WTC11 (cell line): ENCODE measurements around the gene PDE4B. TPM values are rescaled to one million over a fixed set of nuclear protein-coding genes. Genes with fewer than 3 reads are reported as not detected.
"Not testable (repeated sequence)": the region's sequence is repeated elsewhere in the genome, so short reads cannot be mapped to it uniquely, and the experiment has no call there.

Experiments
- ATAC-seq: fragments of 200-7000 bp; cut with Tn5 transposase; 2 replicates; pipeline ENCODE4 v1.10.0; 2021; ENCODE audit warnings: mild to moderate bottlenecking, moderate library complexity
- CTCF ChIA-PET: fragments of 300-600 bp; sonication (Branson Sonifier 250); formaldehyde crosslinking; loops from one replicate; lab custom pipeline; 2021; ENCODE audit warnings: antibody characterized with exemption; lab: Charles Lee
- POLR2A ChIA-PET: fragments of 350-600 bp; sonication (Branson Sonifier 250); formaldehyde crosslinking; loops from one replicate; lab custom pipeline; 2021; ENCODE audit warnings: antibody characterized with exemption; lab: Charles Lee
- DNase-seq: peaks from one replicate; pipeline ENCODE4 v3.0.0; 2021; ENCODE audit warnings: low spot score
- H3K27ac Mint-ChIP-seq: 2 replicates; pipeline ENCODE4 v1.8.0; 2021; ENCODE audit warnings: mixed read lengths
- H3K27me3 Mint-ChIP-seq: 2 replicates; pipeline ENCODE4 v1.8.0; 2021; ENCODE audit warnings: low read depth, mild to moderate bottlenecking, moderate library complexity, mixed read lengths
- H3K36me3 Mint-ChIP-seq: 2 replicates; pipeline ENCODE4 v1.8.0; 2021; ENCODE audit warnings: mixed read lengths
- H3K4me1 Mint-ChIP-seq: 2 replicates; pipeline ENCODE4 v1.8.0; 2022; ENCODE audit warnings: mixed read lengths
- H3K4me3 Mint-ChIP-seq: 2 replicates; pipeline ENCODE4 v1.8.0; 2021; ENCODE audit warnings: mild to moderate bottlenecking, moderate library complexity, mixed read lengths
- H3K9me3 Mint-ChIP-seq: 2 replicates; pipeline ENCODE4 v1.8.0; 2021; ENCODE audit warnings: mixed read lengths
- CBFB ChIP-seq: sonication (generic); formaldehyde crosslinking; IDR thresholded peaks from 2 replicates; pipeline ENCODE4 v1.8.1; 2022; ENCODE audit warnings: mild to moderate bottlenecking, low read depth, missing genetic modification reagents
- ELF4 ChIP-seq: sonication (generic); formaldehyde crosslinking; IDR thresholded peaks from 2 replicates; pipeline ENCODE4 v1.8.1; 2022; ENCODE audit warnings: low read depth, mild to moderate bottlenecking, moderate library complexity, missing genetic modification reagents
- GTF2I ChIP-seq: fragments of 250-450 bp; sonication (Bioruptor Pico); conservative IDR thresholded peaks from 2 replicates; pipeline ENCODE4 v1.4.0; 2021; ENCODE audit warnings: mild to moderate bottlenecking
- IRF2 ChIP-seq: sonication (generic); formaldehyde crosslinking; IDR thresholded peaks from 2 replicates; pipeline ENCODE4 v1.8.0; 2022; ENCODE audit warnings: low read depth, missing genetic modification reagents, borderline replicate concordance
- JUN ChIP-seq: sonication (generic); formaldehyde crosslinking; IDR thresholded peaks from 2 replicates; pipeline ENCODE4 v1.8.0; 2023; ENCODE audit warnings: mild to moderate bottlenecking, missing genetic modification reagents
- NFATC4 ChIP-seq: fragments of 250-450 bp; sonication (Bioruptor Pico); IDR thresholded peaks from 2 replicates; pipeline ENCODE4 v1.9.0; 2021; ENCODE audit warnings: mild to moderate bottlenecking
- NR2C2 ChIP-seq: sonication (generic); formaldehyde crosslinking; IDR thresholded peaks from 2 replicates; pipeline ENCODE4 v1.8.0; 2022; ENCODE audit warnings: mild to moderate bottlenecking, missing genetic modification reagents
- SOX15 ChIP-seq: fragments of 250-450 bp; sonication (Bioruptor Pico); IDR thresholded peaks from 2 replicates; pipeline ENCODE4 v1.9.0; 2021; ENCODE audit warnings: mild to moderate bottlenecking
- ZNF671 ChIP-seq: fragments of 250-450 bp; sonication (Bioruptor Pico); IDR thresholded peaks from 2 replicates; pipeline ENCODE4 v1.8.0; 2021; ENCODE audit warnings: mild to moderate bottlenecking
- total RNA-seq: library from RNA; stranded (reverse); gene quantifications from 3 replicates; pipeline ENCODE4 v1.2.3, GENCODE V29; 2021
- TF ChIP-seq, protein P1 (sequence below): sonication (generic); formaldehyde crosslinking; IDR thresholded peaks from 2 replicates; pipeline ENCODE4 v1.8.0; 2023; ENCODE audit warnings: missing genetic modification reagents, mild to moderate bottlenecking, borderline replicate concordance
- TF ChIP-seq, protein P2 (sequence below): sonication (generic); formaldehyde crosslinking; IDR thresholded peaks from 2 replicates; pipeline ENCODE4 v1.8.0; 2023; ENCODE audit warnings: mild to moderate bottlenecking, missing genetic modification reagents
- TF ChIP-seq, protein P3 (sequence below): sonication (generic); formaldehyde crosslinking; IDR thresholded peaks from 2 replicates; pipeline ENCODE4 v1.8.0; 2022; ENCODE audit warnings: mild to moderate bottlenecking, missing genetic modification reagents
- TF ChIP-seq, protein P4 (sequence below): sonication (generic); formaldehyde crosslinking; IDR thresholded peaks from 2 replicates; pipeline ENCODE4 v1.8.1; 2022; ENCODE audit warnings: low read depth, missing genetic modification reagents, borderline replicate concordance
- TF ChIP-seq, protein P5 (sequence below): sonication (generic); formaldehyde crosslinking; IDR thresholded peaks from 2 replicates; pipeline ENCODE4 v1.8.1; 2023; ENCODE audit warnings: mild to moderate bottlenecking, missing genetic modification reagents, moderate library complexity
- TF ChIP-seq, protein P6 (sequence below): fragments of 250-450 bp; sonication (Bioruptor Pico); IDR thresholded peaks from 2 replicates; pipeline ENCODE4 v2.1.2; 2022; ENCODE audit warnings: mild to moderate bottlenecking, moderate library complexity
- TF ChIP-seq, protein P7 (sequence below): sonication (generic); formaldehyde crosslinking; IDR thresholded peaks from 2 replicates; pipeline ENCODE4 v1.8.1; 2023; ENCODE audit warnings: mild to moderate bottlenecking, missing genetic modification reagents, borderline replicate concordance

Gene PDE4B
- total RNA-seq, 1 experiment from 2014 or later: 8.0 TPM

DNA sequence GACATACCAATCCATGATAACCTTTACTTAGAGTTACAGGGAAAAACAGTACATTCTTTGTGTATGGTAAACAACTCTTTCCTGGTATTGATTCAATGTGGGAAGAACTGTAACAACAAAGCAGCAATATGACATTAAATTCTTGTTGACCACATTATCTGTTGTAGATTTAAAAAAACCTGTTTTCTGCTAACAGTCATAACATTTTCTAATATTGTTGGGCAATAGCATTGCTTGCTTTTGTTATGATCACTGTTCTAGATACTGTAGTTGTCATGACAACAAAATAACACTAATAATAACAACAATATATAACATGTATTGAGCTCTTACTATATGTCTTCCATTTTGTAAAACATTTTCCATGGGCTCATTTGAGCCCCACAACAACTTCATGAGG lies 54.2 kb downstream of the PDE4B start (continued):
- TF ChIP-seq, protein P1, sequence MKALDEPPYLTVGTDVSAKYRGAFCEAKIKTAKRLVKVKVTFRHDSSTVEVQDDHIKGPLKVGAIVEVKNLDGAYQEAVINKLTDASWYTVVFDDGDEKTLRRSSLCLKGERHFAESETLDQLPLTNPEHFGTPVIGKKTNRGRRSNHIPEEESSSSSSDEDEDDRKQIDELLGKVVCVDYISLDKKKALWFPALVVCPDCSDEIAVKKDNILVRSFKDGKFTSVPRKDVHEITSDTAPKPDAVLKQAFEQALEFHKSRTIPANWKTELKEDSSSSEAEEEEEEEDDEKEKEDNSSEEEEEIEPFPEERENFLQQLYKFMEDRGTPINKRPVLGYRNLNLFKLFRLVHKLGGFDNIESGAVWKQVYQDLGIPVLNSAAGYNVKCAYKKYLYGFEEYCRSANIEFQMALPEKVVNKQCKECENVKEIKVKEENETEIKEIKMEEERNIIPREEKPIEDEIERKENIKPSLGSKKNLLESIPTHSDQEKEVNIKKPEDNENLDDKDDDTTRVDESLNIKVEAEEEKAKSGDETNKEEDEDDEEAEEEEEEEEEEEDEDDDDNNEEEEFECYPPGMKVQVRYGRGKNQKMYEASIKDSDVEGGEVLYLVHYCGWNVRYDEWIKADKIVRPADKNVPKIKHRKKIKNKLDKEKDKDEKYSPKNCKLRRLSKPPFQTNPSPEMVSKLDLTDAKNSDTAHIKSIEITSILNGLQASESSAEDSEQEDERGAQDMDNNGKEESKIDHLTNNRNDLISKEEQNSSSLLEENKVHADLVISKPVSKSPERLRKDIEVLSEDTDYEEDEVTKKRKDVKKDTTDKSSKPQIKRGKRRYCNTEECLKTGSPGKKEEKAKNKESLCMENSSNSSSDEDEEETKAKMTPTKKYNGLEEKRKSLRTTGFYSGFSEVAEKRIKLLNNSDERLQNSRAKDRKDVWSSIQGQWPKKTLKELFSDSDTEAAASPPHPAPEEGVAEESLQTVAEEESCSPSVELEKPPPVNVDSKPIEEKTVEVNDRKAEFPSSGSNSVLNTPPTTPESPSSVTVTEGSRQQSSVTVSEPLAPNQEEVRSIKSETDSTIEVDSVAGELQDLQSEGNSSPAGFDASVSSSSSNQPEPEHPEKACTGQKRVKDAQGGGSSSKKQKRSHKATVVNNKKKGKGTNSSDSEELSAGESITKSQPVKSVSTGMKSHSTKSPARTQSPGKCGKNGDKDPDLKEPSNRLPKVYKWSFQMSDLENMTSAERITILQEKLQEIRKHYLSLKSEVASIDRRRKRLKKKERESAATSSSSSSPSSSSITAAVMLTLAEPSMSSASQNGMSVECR (CRISPR knock-in tag): no peak
- TF ChIP-seq CBFB (CRISPR knock-in tag) (no peak), ELF4 (no peak), GTF2I (no peak), NR2C2 (CRISPR knock-in tag) (no peak)
- TF ChIP-seq, protein P2, sequence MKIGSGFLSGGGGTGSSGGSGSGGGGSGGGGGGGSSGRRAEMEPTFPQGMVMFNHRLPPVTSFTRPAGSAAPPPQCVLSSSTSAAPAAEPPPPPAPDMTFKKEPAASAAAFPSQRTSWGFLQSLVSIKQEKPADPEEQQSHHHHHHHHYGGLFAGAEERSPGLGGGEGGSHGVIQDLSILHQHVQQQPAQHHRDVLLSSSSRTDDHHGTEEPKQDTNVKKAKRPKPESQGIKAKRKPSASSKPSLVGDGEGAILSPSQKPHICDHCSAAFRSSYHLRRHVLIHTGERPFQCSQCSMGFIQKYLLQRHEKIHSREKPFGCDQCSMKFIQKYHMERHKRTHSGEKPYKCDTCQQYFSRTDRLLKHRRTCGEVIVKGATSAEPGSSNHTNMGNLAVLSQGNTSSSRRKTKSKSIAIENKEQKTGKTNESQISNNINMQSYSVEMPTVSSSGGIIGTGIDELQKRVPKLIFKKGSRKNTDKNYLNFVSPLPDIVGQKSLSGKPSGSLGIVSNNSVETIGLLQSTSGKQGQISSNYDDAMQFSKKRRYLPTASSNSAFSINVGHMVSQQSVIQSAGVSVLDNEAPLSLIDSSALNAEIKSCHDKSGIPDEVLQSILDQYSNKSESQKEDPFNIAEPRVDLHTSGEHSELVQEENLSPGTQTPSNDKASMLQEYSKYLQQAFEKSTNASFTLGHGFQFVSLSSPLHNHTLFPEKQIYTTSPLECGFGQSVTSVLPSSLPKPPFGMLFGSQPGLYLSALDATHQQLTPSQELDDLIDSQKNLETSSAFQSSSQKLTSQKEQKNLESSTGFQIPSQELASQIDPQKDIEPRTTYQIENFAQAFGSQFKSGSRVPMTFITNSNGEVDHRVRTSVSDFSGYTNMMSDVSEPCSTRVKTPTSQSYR (CRISPR knock-in tag): no peak

DNA sequence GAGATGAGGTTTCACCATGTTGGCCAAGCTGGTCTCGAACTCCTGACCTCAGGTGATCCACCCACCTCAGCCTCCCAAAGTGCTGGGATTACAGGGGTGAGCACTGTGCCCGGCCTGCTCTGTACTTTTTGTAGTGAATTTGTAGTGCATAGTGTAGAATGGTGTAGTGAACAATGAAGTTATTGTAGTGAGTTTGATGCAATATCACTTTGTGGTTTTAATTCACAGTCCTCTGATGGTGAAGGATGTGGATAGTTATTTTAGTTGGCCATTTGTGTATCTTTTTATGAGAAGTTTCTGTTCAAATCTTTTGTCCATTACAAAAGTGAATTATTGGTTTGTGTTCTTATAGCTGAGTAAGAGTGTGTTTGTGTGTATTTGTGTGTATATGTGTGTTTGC lies 57.6 kb downstream of the PDE4B start:
- Mint-ChIP-seq H3K4me1 (no peaks in the 10 kb centered on the region), H3K36me3 (no peaks in the 10 kb centered on the region), H3K27me3 (peaks cover 3% of the 10 kb centered on the region; the same call in 1 of the 2 replicates), H3K4me3 (no peak overlapping the region), H3K9me3 (peaks cover 13% of the 10 kb centered on the region), H3K27ac (no peak overlapping the region)
- ATAC-seq (no peak), DNase-seq (no peak)
- TF ChIP-seq IRF2 (CRISPR knock-in tag): no peak
- no peak for TF ChIP-seq ZNF671
- TF ChIP-seq JUN (CRISPR knock-in tag): no peak
- TF ChIP-seq, protein P3, sequence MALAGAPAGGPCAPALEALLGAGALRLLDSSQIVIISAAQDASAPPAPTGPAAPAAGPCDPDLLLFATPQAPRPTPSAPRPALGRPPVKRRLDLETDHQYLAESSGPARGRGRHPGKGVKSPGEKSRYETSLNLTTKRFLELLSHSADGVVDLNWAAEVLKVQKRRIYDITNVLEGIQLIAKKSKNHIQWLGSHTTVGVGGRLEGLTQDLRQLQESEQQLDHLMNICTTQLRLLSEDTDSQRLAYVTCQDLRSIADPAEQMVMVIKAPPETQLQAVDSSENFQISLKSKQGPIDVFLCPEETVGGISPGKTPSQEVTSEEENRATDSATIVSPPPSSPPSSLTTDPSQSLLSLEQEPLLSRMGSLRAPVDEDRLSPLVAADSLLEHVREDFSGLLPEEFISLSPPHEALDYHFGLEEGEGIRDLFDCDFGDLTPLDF (CRISPR knock-in tag): no peak
- no peak for TF ChIP-seq NFATC4 (CRISPR knock-in tag)
- TF ChIP-seq SOX15: no peak
- TF ChIP-seq, protein P4, sequence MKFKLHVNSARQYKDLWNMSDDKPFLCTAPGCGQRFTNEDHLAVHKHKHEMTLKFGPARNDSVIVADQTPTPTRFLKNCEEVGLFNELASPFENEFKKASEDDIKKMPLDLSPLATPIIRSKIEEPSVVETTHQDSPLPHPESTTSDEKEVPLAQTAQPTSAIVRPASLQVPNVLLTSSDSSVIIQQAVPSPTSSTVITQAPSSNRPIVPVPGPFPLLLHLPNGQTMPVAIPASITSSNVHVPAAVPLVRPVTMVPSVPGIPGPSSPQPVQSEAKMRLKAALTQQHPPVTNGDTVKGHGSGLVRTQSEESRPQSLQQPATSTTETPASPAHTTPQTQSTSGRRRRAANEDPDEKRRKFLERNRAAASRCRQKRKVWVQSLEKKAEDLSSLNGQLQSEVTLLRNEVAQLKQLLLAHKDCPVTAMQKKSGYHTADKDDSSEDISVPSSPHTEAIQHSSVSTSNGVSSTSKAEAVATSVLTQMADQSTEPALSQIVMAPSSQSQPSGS (CRISPR knock-in tag): no peak
- TF ChIP-seq, protein P5, sequence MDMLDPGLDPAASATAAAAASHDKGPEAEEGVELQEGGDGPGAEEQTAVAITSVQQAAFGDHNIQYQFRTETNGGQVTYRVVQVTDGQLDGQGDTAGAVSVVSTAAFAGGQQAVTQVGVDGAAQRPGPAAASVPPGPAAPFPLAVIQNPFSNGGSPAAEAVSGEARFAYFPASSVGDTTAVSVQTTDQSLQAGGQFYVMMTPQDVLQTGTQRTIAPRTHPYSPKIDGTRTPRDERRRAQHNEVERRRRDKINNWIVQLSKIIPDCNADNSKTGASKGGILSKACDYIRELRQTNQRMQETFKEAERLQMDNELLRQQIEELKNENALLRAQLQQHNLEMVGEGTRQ (CRISPR knock-in tag): no peak
- TF ChIP-seq, protein P6, sequence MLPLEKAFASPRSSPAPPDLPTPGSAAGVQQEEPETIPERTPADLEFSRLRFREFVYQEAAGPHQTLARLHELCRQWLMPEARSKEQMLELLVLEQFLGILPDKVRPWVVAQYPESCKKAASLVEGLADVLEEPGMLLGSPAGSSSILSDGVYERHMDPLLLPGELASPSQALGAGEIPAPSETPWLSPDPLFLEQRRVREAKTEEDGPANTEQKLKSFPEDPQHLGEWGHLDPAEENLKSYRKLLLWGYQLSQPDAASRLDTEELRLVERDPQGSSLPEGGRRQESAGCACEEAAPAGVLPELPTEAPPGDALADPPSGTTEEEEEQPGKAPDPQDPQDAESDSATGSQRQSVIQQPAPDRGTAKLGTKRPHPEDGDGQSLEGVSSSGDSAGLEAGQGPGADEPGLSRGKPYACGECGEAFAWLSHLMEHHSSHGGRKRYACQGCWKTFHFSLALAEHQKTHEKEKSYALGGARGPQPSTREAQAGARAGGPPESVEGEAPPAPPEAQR (CRISPR knock-in tag): no peak
- TF ChIP-seq, protein P7, sequence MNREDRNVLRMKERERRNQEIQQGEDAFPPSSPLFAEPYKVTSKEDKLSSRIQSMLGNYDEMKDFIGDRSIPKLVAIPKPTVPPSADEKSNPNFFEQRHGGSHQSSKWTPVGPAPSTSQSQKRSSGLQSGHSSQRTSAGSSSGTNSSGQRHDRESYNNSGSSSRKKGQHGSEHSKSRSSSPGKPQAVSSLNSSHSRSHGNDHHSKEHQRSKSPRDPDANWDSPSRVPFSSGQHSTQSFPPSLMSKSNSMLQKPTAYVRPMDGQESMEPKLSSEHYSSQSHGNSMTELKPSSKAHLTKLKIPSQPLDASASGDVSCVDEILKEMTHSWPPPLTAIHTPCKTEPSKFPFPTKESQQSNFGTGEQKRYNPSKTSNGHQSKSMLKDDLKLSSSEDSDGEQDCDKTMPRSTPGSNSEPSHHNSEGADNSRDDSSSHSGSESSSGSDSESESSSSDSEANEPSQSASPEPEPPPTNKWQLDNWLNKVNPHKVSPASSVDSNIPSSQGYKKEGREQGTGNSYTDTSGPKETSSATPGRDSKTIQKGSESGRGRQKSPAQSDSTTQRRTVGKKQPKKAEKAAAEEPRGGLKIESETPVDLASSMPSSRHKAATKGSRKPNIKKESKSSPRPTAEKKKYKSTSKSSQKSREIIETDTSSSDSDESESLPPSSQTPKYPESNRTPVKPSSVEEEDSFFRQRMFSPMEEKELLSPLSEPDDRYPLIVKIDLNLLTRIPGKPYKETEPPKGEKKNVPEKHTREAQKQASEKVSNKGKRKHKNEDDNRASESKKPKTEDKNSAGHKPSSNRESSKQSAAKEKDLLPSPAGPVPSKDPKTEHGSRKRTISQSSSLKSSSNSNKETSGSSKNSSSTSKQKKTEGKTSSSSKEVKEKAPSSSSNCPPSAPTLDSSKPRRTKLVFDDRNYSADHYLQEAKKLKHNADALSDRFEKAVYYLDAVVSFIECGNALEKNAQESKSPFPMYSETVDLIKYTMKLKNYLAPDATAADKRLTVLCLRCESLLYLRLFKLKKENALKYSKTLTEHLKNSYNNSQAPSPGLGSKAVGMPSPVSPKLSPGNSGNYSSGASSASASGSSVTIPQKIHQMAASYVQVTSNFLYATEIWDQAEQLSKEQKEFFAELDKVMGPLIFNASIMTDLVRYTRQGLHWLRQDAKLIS: no peak
- ChIA-PET POLR2A (interaction anchor here (0.6 to 0.7 kb wide), 2 partner anchors 42 to 419 kb away, joined by 3 to 10 read pairs; no protein-coding TSS in a partner anchor), CTCF (no interaction called here)

DNA sequence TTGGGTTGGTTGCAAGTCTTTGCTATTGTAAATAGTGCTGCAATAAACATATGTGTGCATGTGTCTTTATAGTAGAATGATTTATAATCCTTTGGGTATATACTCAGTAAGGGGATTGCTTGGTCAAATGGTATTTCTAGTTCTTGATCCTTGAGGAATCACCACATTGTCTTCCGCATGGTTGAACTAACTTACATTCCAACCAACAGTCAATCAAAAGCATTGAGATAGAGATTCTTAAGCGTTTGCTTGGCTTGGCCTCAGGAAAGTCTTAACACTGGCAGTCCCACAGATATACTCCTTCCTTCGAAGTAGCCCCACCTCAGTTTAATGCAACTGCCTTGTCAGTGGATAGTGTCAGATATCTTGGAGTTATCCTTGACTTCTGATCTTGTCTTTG lies 63.9 kb downstream of the PDE4B start:
- H3K36me3 Mint-ChIP-seq, H3K4me3 Mint-ChIP-seq, DNase-seq, H3K27me3 Mint-ChIP-seq, ATAC-seq, CTCF ChIA-PET, POLR2A ChIA-PET, H3K27ac Mint-ChIP-seq, H3K4me1 Mint-ChIP-seq: not testable (repeated sequence)
- H3K9me3 Mint-ChIP-seq: peaks cover 14% of the 10 kb centered on the region
